GM12874 (cell line): ENCODE results near the gene CLTC.

Experiments used
- CTCF ChIP-seq: IDR thresholded peaks from 2 replicates; pipeline ENCODE4 v1.5.1; 2011; ENCODE audit warnings: low read depth, mild to moderate bottlenecking, control low read depth, low read length, moderate library complexity; ENCODE audit not compliant: insufficient read depth

The CLTC gene

GRCh38 chr17:59669944-59670343 is 50.2 kb downstream of the CLTC start:
- no peak for TF ChIP-seq CTCF

- TF ChIP-seq CTCF = no peak
Observed at GRCh38 chr17:59671386-59671785, 51.7 kb downstream of the CLTC start.

DNA sequence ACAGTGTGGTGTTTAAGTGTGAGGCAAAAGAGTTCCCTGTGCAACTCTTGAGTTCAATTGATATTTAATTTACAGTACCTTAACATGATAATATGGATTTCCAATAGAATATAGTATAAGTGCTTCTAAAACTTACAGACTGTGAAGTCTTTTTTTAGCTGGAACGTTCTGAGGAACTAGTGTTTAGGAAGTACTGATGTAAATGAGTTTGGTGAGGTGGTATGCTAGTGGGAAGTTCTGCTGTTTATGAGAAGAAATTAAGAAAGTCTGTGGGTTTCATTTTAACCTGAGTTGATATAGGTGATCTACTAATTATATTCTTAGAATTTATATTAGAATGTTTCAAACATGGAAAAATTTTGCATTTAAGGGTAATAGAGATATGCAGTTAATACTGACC is 55.5 kb downstream of the CLTC start:
- TF ChIP-seq CTCF = no peak

DNA sequence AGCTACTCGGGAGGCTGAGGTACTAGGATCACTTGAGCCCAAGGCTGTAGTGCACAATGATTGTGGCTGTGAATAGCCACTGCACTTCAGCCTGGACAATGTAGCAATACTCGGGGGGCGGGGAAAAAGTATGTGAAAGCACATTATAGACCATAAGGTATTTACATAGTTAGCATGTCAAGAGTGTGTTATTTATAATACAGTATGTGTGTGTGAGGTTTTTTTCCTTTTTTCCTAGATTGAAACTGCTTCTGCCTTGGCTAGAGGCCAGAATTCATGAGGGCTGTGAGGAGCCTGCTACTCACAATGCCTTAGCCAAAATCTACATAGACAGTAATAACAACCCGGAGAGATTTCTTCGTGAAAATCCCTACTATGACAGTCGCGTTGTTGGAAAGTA is 57.0 kb downstream of the CLTC start:
- TF ChIP-seq CTCF = no peak

DNA sequence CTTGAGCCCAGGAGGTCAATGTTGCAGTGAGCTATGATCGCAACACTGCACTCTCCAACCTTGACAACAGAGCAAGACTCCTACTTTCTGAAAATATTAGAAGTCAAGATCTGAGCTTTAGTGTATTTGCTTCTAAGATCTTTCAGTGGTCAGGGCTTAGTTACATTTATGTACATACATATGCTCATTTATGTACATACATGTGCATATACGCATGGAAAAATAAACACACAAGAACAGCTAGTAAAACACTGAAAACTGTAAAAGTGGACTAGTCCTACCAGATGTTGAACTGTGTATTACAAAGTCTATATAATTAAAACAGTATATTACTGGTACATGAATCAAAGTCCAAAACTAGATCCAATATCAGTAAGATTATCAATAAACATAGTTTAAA is 59.2 kb downstream of the CLTC start:
- no peak for TF ChIP-seq CTCF

DNA sequence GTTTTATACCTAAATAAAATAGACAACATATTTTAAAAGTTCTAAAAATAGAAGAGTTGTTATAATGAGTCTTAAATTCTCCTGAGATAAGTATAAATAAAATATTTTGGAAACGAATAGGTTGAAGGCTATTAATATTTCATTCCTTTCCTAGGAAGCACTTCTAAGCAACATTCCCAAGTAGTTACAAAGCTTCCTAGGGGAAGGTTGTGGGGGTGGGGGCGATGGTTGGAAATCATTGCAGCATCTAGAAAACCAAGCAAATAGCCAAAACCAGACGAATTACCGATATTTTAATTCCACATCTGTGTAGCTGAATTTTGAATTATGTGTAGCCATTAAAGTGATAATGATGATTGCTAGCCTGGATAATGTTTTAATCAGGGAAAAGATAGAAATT is 60.6 kb downstream of the CLTC start:
- no peak for TF ChIP-seq CTCF

DNA sequence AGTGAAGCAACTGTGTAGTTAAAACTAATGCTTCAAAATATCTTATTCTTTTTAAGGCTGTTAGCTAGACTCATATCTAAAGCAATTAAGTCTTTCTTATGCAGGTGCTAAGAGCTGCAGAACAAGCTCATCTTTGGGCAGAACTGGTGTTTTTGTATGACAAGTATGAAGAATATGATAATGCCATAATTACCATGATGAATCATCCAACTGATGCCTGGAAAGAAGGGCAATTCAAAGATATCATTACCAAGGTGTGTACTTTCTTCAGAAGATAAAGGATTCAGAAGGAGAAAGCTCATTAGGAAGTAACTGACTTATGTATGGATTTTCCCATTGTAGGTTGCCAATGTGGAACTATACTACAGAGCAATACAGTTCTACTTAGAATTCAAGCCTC is 63.6 kb downstream of the CLTC start:
- TF ChIP-seq CTCF = no peak

GRCh38 chr17:59684967-59685366 is 65.3 kb downstream of the CLTC start:
- no peak for TF ChIP-seq CTCF
